H1 (cell line): Measurements from ENCODE around the gene GPC3. TPM values are rescaled to one million over a fixed set of nuclear protein-coding genes. Genes with fewer than 3 reads are reported as not detected.

Source experiments
- CBX5 ChIP-seq: fragments of 300-800, 300-1000 bp; sonication (generic); IDR thresholded peaks from 2 replicates; pipeline ENCODE4 v1.7.1; 2016; ENCODE audit warnings: antibody characterized with exemption, low read length, low read depth
- USF2 ChIP-seq: IDR thresholded peaks from 2 replicates; pipeline ENCODE4 v1.6.1; 2011; ENCODE audit warnings: low read length, improper control_type of control experiment
- polyA plus RNA-seq, 7 experiments: library from polyadenylated mRNA; depleted of rRNA in 3 of 7; stranded (reverse) in 5 of 7; unstranded in 2 of 7; fragments of >200 nt in 5 of 7; fragments of 200-250 nt in 2 of 7; gene quantifications; 1 replicate in 5 of 7; 2 replicates in 1 of 7; 4 replicates in 1 of 7; pipeline versions ENCODE4 v1.2.1 to v1.2.3, GENCODE V29; 2011 to 2013; ENCODE audit warnings: missing spikeins in 2 of 7, mixed read lengths in 2 of 7
- total RNA-seq: library from RNA; stranded (reverse); fragmentation: NEBNext Ultra II Directional; extraction: Animal tissue kit (Norgen Biotek cat#: 25700); gene quantifications from 2 replicates; pipeline ENCODE4 v1.2.1, GENCODE V29; 2021

GPC3 gene
- total and polyA plus RNA-seq, 2 of the 8 experiments (the other 6 are each of a cell fraction or from before 2014, with no cell fraction given) = 64.8 to 71.9 TPM

- TF ChIP-seq USF2 (no peak), CBX5 (no peak)
These were observed 442.9 kb downstream of the GPC3 start (continued) for GRCh38 chrX:133542476-133542875.
